ENCODE results near the gene GNB1L. TPM values are rescaled to one million over a fixed set of nuclear protein-coding genes. Genes with fewer than 3 reads are reported as not detected.

Gene GNB1L, protein sequence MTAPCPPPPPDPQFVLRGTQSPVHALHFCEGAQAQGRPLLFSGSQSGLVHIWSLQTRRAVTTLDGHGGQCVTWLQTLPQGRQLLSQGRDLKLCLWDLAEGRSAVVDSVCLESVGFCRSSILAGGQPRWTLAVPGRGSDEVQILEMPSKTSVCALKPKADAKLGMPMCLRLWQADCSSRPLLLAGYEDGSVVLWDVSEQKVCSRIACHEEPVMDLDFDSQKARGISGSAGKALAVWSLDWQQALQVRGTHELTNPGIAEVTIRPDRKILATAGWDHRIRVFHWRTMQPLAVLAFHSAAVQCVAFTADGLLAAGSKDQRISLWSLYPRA
- 7.1 TPM for polyA plus RNA-seq (2013, experiment 1 of 4)
- 8.1 TPM for polyA plus RNA-seq (2013, experiment 2 of 4)
- 8.6 TPM for polyA plus RNA-seq (2013, experiment 3 of 4)
- 7.7 TPM for polyA plus RNA-seq (2013, experiment 4 of 4)

DNA sequence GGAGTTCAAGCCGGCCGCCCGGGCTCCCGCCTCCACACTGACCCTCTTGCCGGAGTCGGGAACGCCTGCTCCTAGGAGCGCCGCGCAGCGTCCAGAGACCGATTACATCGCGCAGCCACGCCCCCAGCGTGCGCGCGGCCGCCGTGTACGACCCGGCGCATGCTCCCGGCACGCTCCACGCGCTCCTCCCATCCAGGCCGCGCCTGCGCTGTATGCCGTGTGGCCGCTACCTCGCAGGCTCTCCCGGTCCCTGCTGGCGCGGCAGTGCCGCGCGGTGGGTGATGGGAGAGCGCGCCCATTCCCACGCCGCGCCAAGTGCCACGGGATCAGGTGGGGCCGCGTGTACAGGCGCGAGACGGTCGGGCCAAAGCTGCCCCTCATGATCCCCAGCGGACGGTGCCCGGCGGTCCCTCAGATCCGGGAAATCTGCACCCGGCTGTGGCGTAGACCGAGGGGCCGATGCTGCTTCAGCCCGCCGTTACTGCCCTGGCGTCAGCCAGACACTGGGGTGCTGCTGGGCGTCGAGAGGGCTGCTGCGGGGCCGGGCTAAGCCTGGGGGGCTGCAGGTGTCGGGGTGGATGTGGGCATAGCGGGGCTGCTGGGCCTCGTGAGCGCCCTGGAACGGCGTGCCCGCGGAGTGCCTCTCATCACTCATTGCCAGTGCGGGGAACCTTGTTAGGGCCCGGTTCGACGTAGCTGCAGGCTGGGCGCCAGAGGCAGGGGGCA is at the start of gene GNB1L, which contains the start of gene RTL10:
TSS of gene GNB1L (minus strand) at position 97 of the 726 bp plus-strand sequence. CDS start 33,519 bp downstream, outside the sequence.
TSS of gene RTL10 (minus strand) at position 97 of the 726 bp plus-strand sequence. CDS start 2,613 bp downstream, outside the sequence.
- Histone ChIP-seq H3K4me3 (ENCODE audit: insufficient read depth, low read depth, low read length) (peak within 1 kb of the TSS; percentile 79), H3K27me3 (ENCODE audit: control insufficient read depth, insufficient read depth, low read length, poor library complexity, severe bottlenecking) (no peaks in the 10 kb centered on the region)
- 1% methylated on average over 81 of the region's 81 CpGs for WGBS, 2 experiments

DNA sequence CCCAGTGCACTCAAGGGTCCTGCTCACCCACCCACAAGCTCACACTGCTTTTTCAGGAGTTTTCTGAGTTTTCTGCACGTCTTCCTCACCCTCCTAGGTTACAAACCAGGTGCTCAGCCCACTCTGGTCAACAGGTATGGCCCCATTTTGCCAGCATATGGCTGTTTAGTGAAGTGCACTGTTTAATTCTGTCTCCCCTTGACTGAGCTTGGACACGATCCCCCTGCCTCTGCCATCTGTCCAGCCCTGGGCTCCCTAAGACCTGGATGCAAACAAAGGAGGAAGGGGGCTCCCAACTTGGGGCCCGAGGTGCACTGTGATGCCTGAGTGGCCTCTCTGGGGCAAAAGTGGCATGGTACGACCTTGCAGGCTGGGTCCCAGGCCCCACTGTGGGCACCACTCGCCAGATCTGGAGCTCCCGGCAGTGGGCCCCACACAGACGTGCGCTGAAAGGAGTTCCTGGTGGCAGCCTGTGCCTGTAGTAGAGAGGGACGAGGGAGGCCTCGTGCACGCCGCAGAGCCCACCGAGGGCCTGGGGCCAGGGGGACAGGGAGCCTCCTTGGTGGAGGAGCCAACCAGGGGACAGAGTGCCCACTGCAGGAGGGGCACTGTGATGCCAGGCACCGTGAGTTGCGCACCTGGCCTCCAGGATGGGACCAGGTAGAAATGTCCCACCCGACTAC is 49.6 kb upstream of the GNB1L start:
- Histone ChIP-seq H3K36me3 (ENCODE audit: control insufficient read depth, insufficient read depth, low read length) (no peaks in the 10 kb centered on the region), H3K27ac (ENCODE audit: insufficient read depth, low read depth, low read length, poor library complexity, severe bottlenecking) (no peak overlapping the region), H3K9me3 (ENCODE audit: control insufficient read depth, low read length) (no peaks in the 10 kb centered on the region), H3K4me1 (ENCODE audit: control insufficient read depth, insufficient read depth, low read length) (peaks cover 19% of the 10 kb centered on the region), H3K4me3 (ENCODE audit: insufficient read depth, low read depth, low read length) (no peak overlapping the region), H3K27me3 (ENCODE audit: control insufficient read depth, insufficient read depth, low read length, poor library complexity, severe bottlenecking) (no peaks in the 10 kb centered on the region)
- 83% methylated on average over 16 of the region's 16 CpGs for WGBS, 2 experiments

More for the DNA sequence above, at the start of gene GNB1L, which contains the start of gene RTL10:
- peak within 1 kb of the TSS; percentile 11 for H3K27ac ChIP-seq (ENCODE audit: insufficient read depth, low read depth, low read length, poor library complexity, severe bottlenecking)
- H3K36me3 ChIP-seq (ENCODE audit: control insufficient read depth, insufficient read depth, low read length), result peaks cover 9% of the 10 kb centered on the region
- peaks cover 17% of the 10 kb centered on the region for H3K4me1 ChIP-seq (ENCODE audit: control insufficient read depth, insufficient read depth, low read length)
- H3K9me3 ChIP-seq (ENCODE audit: control insufficient read depth, low read length), result no peaks in the 10 kb centered on the region

DNA sequence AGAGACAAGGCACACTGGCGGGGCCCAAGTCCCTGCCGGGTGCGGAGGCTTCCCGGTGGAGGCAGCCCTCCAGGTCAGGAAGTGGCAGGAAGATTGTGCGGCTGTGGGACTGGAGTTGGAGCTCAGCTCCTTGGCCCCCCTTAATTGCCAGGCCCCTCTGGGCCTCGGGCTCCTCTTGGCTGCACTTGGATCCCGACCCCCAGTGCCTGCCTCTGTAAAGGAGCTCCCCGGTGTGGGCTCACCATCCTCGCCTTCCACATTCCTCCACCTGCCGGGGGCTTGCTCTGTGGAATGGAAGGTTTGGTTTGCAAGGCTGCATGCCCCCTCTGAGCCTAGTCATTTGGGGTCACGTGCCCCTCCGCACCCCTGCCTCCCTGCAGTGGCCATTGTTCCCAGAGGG is 48.8 kb upstream of the GNB1L start:
- Histone ChIP-seq H3K36me3 (ENCODE audit: control insufficient read depth, insufficient read depth, low read length) (no peaks in the 10 kb centered on the region), H3K27ac (ENCODE audit: insufficient read depth, low read depth, low read length, poor library complexity, severe bottlenecking) (no peak overlapping the region)
- WGBS, 2 experiments, result 61 to 65% methylated on average over 12 of the region's 12 CpGs

DNA sequence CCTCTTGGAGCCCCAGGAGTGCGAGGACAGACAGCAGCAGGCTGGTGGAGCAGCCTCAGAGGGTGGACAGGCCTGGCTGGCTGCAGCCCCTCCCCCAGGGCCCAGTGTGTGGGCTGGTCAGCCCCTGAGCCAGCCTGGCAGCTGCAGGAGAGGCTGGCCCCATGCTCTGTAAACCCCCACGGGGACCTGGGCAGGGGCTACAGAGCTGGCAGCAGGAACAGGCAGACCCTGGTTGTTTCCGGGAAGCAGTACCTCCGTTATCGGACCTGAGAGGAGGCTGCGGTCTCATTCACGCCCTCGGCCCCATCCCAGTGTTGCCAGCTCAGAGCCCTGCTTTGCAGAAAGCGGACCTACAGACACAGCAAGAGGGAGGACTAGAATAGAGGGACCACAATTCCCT is 48.4 kb upstream of the GNB1L start:
- Histone ChIP-seq H3K27me3 (ENCODE audit: control insufficient read depth, insufficient read depth, low read length, poor library complexity, severe bottlenecking) (no peaks in the 10 kb centered on the region), H3K4me3 (ENCODE audit: insufficient read depth, low read depth, low read length) (no peak overlapping the region), H3K36me3 (ENCODE audit: control insufficient read depth, insufficient read depth, low read length) (no peaks in the 10 kb centered on the region), H3K27ac (ENCODE audit: insufficient read depth, low read depth, low read length, poor library complexity, severe bottlenecking) (no peak overlapping the region), H3K9me3 (ENCODE audit: control insufficient read depth, low read length) (no peaks in the 10 kb centered on the region), H3K4me1 (ENCODE audit: control insufficient read depth, insufficient read depth, low read length) (peaks cover 19% of the 10 kb centered on the region)
- WGBS, 2 experiments, result 58 to 62% methylated on average over 9 of the region's 9 CpGs

More for the DNA sequence above, 48.8 kb upstream of the GNB1L start:
- H3K4me3 ChIP-seq (ENCODE audit: insufficient read depth, low read depth, low read length), result no peak overlapping the region
- no peaks in the 10 kb centered on the region for H3K9me3 ChIP-seq (ENCODE audit: control insufficient read depth, low read length)
- H3K27me3 ChIP-seq (ENCODE audit: control insufficient read depth, insufficient read depth, low read length, poor library complexity, severe bottlenecking), result no peaks in the 10 kb centered on the region
- H3K4me1 ChIP-seq (ENCODE audit: control insufficient read depth, insufficient read depth, low read length), result peaks cover 19% of the 10 kb centered on the region

DNA sequence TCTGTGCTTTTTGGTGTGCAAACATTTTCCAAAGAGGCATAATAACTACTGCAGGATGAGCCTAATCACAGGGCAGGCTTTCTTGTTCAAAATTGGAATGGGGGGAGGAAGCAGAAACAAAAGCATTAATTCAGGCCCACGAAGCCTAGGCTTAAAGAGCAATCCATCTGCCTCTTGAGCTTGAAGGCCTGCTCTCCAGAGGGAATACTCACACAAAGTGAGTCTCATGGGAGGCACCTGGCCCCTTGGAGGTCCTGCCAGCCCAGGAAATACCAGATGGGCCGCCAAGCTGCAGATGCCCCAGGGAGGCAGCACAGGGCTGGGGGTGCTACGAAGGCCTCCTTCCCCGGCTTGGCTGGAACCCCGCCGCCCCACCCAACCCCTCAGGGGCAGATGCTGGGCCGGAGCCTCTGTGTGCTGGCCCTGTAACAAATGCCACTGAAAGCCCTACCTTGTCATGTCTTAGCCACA is 47.6 kb upstream of the GNB1L start:
- H3K4me3 ChIP-seq (ENCODE audit: insufficient read depth, low read depth, low read length), result no peak overlapping the region
- no peaks in the 10 kb centered on the region for H3K9me3 ChIP-seq (ENCODE audit: control insufficient read depth, low read length)
- H3K36me3 ChIP-seq (ENCODE audit: control insufficient read depth, insufficient read depth, low read length), result no peaks in the 10 kb centered on the region
- peaks cover 19% of the 10 kb centered on the region for H3K4me1 ChIP-seq (ENCODE audit: control insufficient read depth, insufficient read depth, low read length)
- H3K27ac ChIP-seq (ENCODE audit: insufficient read depth, low read depth, low read length, poor library complexity, severe bottlenecking), result peak overlapping the region; percentile 52
- H3K27me3 ChIP-seq (ENCODE audit: control insufficient read depth, insufficient read depth, low read length, poor library complexity, severe bottlenecking), result no peaks in the 10 kb centered on the region
- WGBS, 2 experiments, result 78 to 84% methylated on average over 7 of the region's 7 CpGs

DNA sequence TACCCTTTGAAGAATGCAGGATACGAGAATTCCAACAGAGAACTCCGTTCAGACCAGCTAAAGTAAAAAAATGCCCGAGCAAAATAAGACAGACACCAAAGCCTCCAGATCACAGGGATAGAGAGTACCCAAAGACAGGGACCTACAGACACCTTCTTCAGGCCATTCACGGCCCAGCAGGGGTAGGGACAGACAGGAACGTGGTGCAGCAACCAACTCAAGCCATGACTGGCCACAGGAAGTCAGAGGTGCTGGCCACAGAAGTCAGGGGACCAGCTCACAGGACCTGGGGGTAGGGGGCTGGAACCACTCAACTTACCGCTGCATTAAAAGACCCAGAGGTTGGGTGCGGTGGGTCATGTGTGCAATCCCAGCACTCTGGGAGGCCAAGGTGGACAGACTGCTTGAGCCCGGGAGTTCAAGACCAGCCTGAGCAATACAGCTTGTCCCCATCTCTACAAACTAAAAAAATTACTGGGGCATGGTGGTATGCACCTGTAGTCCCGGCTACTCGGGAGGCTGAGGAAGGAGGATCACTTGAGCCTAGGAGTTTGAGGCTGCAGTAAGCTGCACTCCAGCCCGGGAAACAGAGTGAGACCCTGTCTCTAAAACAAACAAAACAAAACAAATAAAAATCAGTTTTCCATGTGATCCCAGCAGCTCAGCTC is 47.0 kb upstream of the GNB1L start:
- Histone ChIP-seq H3K4me1 (ENCODE audit: control insufficient read depth, insufficient read depth, low read length) (peaks cover 19% of the 10 kb centered on the region), H3K4me3 (ENCODE audit: insufficient read depth, low read depth, low read length) (no peak overlapping the region), H3K9me3 (ENCODE audit: control insufficient read depth, low read length) (no peaks in the 10 kb centered on the region), H3K27ac (ENCODE audit: insufficient read depth, low read depth, low read length, poor library complexity, severe bottlenecking) (no peak overlapping the region), H3K36me3 (ENCODE audit: control insufficient read depth, insufficient read depth, low read length) (no peaks in the 10 kb centered on the region), H3K27me3 (ENCODE audit: control insufficient read depth, insufficient read depth, low read length, poor library complexity, severe bottlenecking) (no peaks in the 10 kb centered on the region)
- 90 to 92% methylated on average over 11 of the region's 11 CpGs for WGBS, 2 experiments

DNA sequence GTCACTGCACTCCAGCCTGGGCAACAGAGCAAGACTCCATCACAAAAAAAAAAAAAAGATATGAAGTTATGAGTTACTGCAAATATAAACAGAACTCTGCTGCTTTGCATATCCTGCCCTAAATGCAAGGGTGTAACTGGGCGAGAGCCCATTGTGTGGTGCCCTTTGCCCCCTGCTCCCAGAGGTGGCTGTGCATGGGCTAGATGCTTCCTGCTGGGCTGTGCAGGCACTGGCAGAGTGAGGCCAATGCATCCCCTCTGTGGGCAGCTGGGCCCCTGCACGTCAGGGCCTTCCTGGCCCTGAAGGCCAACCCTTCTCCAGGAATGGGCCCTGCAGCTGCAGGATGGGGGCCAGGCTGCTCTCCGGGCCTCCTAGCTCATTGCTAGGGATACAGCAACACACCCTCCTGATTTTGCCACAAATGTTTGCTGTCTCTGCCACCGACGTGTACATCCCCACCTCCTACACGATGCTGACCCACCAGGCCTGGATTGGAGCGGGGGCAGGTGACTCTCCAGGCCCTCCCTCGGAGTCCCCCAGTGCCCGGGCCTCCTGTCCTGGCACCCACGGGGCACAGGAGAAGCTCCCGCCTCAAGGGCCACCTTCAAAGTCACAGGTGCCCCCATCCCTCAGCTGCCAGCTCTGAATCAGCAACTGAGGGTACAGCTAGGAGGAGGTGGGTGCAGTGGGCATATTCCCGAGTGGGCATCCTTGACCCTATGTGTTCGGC is 46.2 kb upstream of the GNB1L start:
- WGBS, 2 experiments, result 93 to 94% methylated on average over 13 of the region's 13 CpGs
- no peak overlapping the region for H3K4me3 ChIP-seq (ENCODE audit: insufficient read depth, low read depth, low read length)
- no peaks in the 10 kb centered on the region for H3K27me3 ChIP-seq (ENCODE audit: control insufficient read depth, insufficient read depth, low read length, poor library complexity, severe bottlenecking)
- no peak overlapping the region for H3K27ac ChIP-seq (ENCODE audit: insufficient read depth, low read depth, low read length, poor library complexity, severe bottlenecking)
- H3K9me3 ChIP-seq (ENCODE audit: control insufficient read depth, low read length), result no peaks in the 10 kb centered on the region
- H3K4me1 ChIP-seq (ENCODE audit: control insufficient read depth, insufficient read depth, low read length), result peaks cover 19% of the 10 kb centered on the region
- no peaks in the 10 kb centered on the region for H3K36me3 ChIP-seq (ENCODE audit: control insufficient read depth, insufficient read depth, low read length)

DNA sequence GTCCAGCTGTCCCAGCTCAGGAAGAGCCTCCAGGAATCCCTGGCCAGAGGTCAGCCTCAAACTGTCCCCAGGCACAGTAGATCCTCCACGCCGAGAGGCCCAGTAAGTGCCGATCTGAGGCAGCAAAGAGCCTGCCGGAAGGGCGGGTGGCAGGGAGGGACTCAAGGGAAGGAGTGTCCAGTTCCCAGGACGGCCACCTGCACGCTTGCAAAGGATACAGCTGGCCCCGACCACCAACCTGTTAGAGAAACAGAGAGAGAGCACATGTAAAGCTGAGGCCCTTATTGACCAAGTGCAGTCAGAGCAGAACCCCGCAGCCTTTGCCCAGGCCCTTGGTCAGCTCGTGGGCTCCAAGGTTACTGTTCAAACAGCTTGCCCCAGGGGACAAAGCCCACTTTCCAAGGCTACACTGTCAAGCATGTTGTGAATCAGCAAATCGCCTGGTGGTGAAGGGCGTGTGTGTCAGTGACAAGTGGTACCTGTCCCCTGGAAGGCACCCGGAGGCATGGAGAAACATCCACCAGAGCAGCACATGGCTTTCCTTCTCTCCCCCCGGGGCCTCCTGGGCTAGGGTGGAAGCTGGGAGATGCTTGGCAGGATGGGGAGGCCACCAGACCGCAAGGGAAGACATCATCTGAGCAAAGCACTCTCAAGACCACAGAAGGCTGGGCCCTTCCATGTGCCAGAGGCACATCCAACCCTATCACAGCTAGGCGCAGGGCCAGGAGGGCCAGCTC is 44.3 kb upstream of the GNB1L start:
- Histone ChIP-seq H3K27ac (ENCODE audit: insufficient read depth, low read depth, low read length, poor library complexity, severe bottlenecking) (no peak overlapping the region), H3K36me3 (ENCODE audit: control insufficient read depth, insufficient read depth, low read length) (no peaks in the 10 kb centered on the region), H3K9me3 (ENCODE audit: control insufficient read depth, low read length) (no peaks in the 10 kb centered on the region), H3K4me1 (ENCODE audit: control insufficient read depth, insufficient read depth, low read length) (peaks cover 19% of the 10 kb centered on the region), H3K27me3 (ENCODE audit: control insufficient read depth, insufficient read depth, low read length, poor library complexity, severe bottlenecking) (no peaks in the 10 kb centered on the region), H3K4me3 (ENCODE audit: insufficient read depth, low read depth, low read length) (no peak overlapping the region)
- WGBS, 2 experiments, result 93 to 94% methylated on average over 16 of the region's 16 CpGs

DNA sequence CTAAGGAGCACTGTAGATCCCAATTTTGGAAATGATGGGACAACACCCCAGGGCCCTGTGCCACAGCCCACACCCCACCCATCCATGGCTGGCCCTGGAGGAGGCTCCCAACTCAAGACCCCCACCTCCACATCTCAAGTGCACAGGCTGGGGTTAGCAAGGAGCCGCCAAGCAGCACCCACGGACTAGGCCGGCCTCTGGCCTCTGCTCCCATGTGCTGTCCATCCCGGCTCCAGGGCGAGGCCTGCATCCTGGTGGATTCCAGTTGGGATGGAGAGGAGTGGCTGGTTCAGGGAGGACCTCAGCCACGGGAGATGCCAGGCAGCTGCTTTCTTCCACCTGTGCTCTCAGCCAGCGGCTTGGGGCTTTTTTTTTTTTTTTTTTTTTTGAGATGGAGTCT is 43.5 kb upstream of the GNB1L start:
- H3K4me3 ChIP-seq (ENCODE audit: insufficient read depth, low read depth, low read length), result no peak overlapping the region
- peaks cover 12% of the 10 kb centered on the region for H3K4me1 ChIP-seq (ENCODE audit: control insufficient read depth, insufficient read depth, low read length)
- H3K27ac ChIP-seq (ENCODE audit: insufficient read depth, low read depth, low read length, poor library complexity, severe bottlenecking), result no peak overlapping the region
- 86 to 87% methylated on average over 7 of the region's 7 CpGs for WGBS, 2 experiments
- H3K27me3 ChIP-seq (ENCODE audit: control insufficient read depth, insufficient read depth, low read length, poor library complexity, severe bottlenecking), result peaks cover under 1% of the 10 kb centered on the region
- no peaks in the 10 kb centered on the region for H3K9me3 ChIP-seq (ENCODE audit: control insufficient read depth, low read length)
- H3K36me3 ChIP-seq (ENCODE audit: control insufficient read depth, insufficient read depth, low read length), result no peaks in the 10 kb centered on the region

Measured in ectodermal cell (in vitro differentiated cells).